ENCODE results near the gene SLC25A45.

DNA sequence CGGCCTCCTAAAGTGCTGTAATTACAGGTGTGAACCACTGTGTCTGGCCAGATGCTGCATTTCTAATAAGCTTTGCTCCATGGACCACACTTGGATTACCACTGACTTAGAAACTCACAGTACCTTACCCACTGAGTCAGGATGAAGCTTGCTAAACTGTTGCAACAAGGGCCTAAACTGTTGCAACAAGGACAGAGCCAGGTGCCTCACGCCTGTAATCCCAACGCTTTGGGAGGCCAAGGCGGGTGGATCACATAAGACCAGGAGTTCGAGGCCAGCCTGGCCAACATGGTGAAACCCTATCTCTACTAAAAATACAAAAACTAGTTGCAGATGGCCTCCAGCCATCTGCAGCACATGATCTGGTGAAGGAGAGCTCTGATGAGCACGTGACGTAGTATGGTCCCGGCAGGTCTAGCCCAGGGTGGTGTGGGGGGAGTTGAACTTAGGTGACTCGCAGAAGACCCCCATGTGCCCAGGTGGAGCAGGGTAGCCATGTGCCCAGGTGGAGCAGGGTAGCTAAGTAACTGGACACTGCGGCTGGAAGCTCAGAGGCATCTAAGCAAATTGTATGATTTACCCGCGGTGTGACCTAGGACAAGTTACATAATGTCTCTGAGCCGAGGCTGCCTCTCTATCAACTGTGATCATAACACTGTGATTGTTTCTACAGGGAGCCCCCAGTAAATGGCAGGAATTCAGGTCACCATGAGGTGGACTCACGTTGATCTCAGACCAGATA is 8.4 kb downstream of the SLC25A45 start:
- TF ChIP-seq, protein P1, sequence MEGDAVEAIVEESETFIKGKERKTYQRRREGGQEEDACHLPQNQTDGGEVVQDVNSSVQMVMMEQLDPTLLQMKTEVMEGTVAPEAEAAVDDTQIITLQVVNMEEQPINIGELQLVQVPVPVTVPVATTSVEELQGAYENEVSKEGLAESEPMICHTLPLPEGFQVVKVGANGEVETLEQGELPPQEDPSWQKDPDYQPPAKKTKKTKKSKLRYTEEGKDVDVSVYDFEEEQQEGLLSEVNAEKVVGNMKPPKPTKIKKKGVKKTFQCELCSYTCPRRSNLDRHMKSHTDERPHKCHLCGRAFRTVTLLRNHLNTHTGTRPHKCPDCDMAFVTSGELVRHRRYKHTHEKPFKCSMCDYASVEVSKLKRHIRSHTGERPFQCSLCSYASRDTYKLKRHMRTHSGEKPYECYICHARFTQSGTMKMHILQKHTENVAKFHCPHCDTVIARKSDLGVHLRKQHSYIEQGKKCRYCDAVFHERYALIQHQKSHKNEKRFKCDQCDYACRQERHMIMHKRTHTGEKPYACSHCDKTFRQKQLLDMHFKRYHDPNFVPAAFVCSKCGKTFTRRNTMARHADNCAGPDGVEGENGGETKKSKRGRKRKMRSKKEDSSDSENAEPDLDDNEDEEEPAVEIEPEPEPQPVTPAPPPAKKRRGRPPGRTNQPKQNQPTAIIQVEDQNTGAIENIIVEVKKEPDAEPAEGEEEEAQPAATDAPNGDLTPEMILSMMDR (IDR thresholded peaks at IDR 0.05), result no peak
- no peak for TF ChIP-seq POLR2A (IDR thresholded peaks at IDR 0.05; ENCODE audit: low read length)
- TF ChIP-seq, protein P2, sequence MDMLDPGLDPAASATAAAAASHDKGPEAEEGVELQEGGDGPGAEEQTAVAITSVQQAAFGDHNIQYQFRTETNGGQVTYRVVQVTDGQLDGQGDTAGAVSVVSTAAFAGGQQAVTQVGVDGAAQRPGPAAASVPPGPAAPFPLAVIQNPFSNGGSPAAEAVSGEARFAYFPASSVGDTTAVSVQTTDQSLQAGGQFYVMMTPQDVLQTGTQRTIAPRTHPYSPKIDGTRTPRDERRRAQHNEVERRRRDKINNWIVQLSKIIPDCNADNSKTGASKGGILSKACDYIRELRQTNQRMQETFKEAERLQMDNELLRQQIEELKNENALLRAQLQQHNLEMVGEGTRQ (IDR thresholded peaks at IDR 0.05), result no peak
- no peak for TF ChIP-seq FOSL2 (IDR thresholded peaks at IDR 0.05)
- TF ChIP-seq FOSL2 (CRISPR knock-in tag; IDR thresholded peaks at IDR 0.05), result no peak
- TF ChIP-seq, protein P3, sequence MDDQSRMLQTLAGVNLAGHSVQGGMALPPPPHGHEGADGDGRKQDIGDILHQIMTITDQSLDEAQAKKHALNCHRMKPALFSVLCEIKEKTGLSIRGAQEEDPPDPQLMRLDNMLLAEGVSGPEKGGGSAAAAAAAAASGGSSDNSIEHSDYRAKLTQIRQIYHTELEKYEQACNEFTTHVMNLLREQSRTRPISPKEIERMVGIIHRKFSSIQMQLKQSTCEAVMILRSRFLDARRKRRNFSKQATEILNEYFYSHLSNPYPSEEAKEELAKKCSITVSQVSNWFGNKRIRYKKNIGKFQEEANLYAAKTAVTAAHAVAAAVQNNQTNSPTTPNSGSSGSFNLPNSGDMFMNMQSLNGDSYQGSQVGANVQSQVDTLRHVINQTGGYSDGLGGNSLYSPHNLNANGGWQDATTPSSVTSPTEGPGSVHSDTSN (IDR thresholded peaks at IDR 0.05), result no peak
- TF ChIP-seq, protein P4, sequence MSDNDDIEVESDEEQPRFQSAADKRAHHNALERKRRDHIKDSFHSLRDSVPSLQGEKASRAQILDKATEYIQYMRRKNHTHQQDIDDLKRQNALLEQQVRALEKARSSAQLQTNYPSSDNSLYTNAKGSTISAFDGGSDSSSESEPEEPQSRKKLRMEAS (IDR thresholded peaks at IDR 0.05), result no peak
- no peak for TF ChIP-seq RFX5 (IDR thresholded peaks at IDR 0.05)
- TF ChIP-seq RARB (CRISPR knock-in tag; IDR thresholded peaks at IDR 0.05), result no peak

All from A549 (cell line).